Uterus (tissue), 2 donors: Measurements from ENCODE around the gene RNF151.

Experiments used
- CTCF ChIP-seq, 4 experiments: fragments of 200-600 bp in 2 of 4; fragments of 450-650 bp in 2 of 4; sonication (generic) in 2 of 4; IDR thresholded peaks; one replicate each; pipeline ENCODE4 v1.5.1; 2016 to 2019; ENCODE audit warnings: antibody characterized with exemption in 4 of 4, mild to moderate bottlenecking in 2 of 4, moderate library complexity in 1 of 4
- POLR2A ChIP-seq, 2 donors: fragments of 450-650 bp; IDR thresholded peaks; one replicate each; pipeline ENCODE4 v1.6.1; 2016; ENCODE audit warnings: antibody characterized with exemption in 2 of 2, mild to moderate bottlenecking in 1 of 2, moderate library complexity in 1 of 2

GRCh38 chr16:1987198-1987597 lies 20.5 kb downstream of the RNF151 start:
- TF ChIP-seq CTCF (IDR thresholded peaks at IDR 0.05) (no peak), POLR2A (IDR thresholded peaks at IDR 0.05) (no peak)
